Karpas-422 (cell line): ENCODE measurements around the gene MYOCD. TPM values are rescaled to one million over a fixed set of nuclear protein-coding genes. Genes with fewer than 3 reads are reported as not detected.

ENCODE experiments used
- DNase-seq: peaks from one replicate; pipeline ENCODE4 v3.0.0-alpha.2; 2015
- H2AFZ ChIP-seq: fragments of 200-600 bp; sonication (generic); 2 replicates; pipeline ENCODE4 v1.6.1; 2014; ENCODE audit warnings: antibody characterized with exemption, low read length, mixed read lengths
- H3K27ac ChIP-seq: fragments of 200-600 bp; sonication (generic); 2 replicates; pipeline ENCODE4 v1.5.1; 2014; ENCODE audit warnings: mild to moderate bottlenecking, low read length, moderate library complexity
- H3K27me3 ChIP-seq: fragments of 200-600 bp; sonication (generic); 2 replicates; pipeline ENCODE4 v1.6.1; 2014; ENCODE audit warnings: low read length, mixed read lengths
- H3K36me3 ChIP-seq: fragments of 200-600 bp; sonication (generic); 2 replicates; pipeline ENCODE4 v1.6.1; 2014; ENCODE audit warnings: low read length, mixed read lengths; ENCODE audit not compliant: insufficient read depth
- H3K4me1 ChIP-seq: fragments of 200-600 bp; sonication (generic); 2 replicates; pipeline ENCODE4 v1.6.1; 2014; ENCODE audit warnings: mild to moderate bottlenecking, low read length, mixed read lengths
- H3K4me2 ChIP-seq: fragments of 200-600 bp; sonication (generic); 2 replicates; pipeline ENCODE4 v1.6.1; 2014; ENCODE audit warnings: low read length, low read depth, mild to moderate bottlenecking; ENCODE audit not compliant: poor library complexity, severe bottlenecking
- H3K4me3 ChIP-seq: fragments of 200-600 bp; sonication (generic); 2 replicates; pipeline ENCODE4 v1.5.1; 2014; ENCODE audit warnings: mild to moderate bottlenecking, antibody characterized with exemption, low read length, mixed read lengths
- H3K79me2 ChIP-seq: fragments of 200-600 bp; sonication (generic); 2 replicates; pipeline ENCODE4 v1.6.1; 2014; ENCODE audit warnings: mild to moderate bottlenecking, low read length, mixed read lengths
- H3K9ac ChIP-seq: fragments of 200-600 bp; sonication (generic); 2 replicates; pipeline ENCODE4 v1.6.0; 2014; ENCODE audit warnings: low read length
- H3K9me2 ChIP-seq: fragments of 200-600 bp; sonication (generic), shearing (Covaris generic); replicated peaks from 2 replicates; pipeline ENCODE4 v1.6.0; 2014; ENCODE audit warnings: mild to moderate bottlenecking, low read length, moderate library complexity; ENCODE audit not compliant: insufficient read depth
- H3K9me3 ChIP-seq: fragments of 300-700, 200-600 bp; sonication (generic); 2 replicates; pipeline ENCODE4 v1.6.1; 2014; ENCODE audit warnings: low read length, mixed read lengths
- H4K20me1 ChIP-seq: fragments of 200-600 bp; sonication (generic); 2 replicates; pipeline ENCODE4 v1.6.1; 2014; ENCODE audit warnings: mild to moderate bottlenecking, antibody characterized with exemption, low read length, low read depth; ENCODE audit not compliant: insufficient read depth
- total RNA-seq: library from RNA; depleted of rRNA; stranded (reverse); fragments of >200 nt; shearing (Covaris generic); gene quantifications from 2 replicates; pipeline ENCODE4 v1.2.3, GENCODE V29; 2014; ENCODE audit warnings: low replicate concordance

MYOCD gene
- total RNA-seq, 1 experiment from 2014 or later, result not detected

DNA sequence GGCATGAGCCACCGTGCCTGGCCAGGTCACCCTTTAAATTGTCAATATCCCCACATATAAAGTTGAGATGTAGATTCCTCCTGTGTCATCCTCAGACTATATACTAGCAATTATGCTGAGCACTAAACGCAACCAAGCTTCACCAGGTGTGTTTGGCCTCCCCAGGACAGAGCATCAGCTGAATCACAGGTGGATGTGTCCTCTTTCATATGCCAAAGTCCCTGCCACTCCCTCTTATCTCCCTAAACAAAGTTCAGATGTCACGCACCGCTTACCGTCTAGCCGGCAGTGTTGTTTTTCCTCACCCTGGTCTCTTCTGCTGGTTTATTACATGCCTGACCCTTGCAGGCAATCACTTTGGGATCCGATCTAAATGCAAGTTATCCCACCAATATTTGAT is 79.8 kb downstream of the MYOCD start:
- Histone ChIP-seq H3K9me2 (no peaks in the 10 kb centered on the region), H4K20me1 (no peaks in the 10 kb centered on the region), H3K4me2 (no peak overlapping the region), H3K9ac (no peak overlapping the region), H3K4me1 (no peaks in the 10 kb centered on the region), H3K9me3 (no peaks in the 10 kb centered on the region), H3K36me3 (no peaks in the 10 kb centered on the region), H3K4me3 (no peak overlapping the region), H3K27ac (no peak overlapping the region), H2AFZ (no peak overlapping the region), H3K27me3 (no peaks in the 10 kb centered on the region), H3K79me2 (no peaks in the 10 kb centered on the region)
- DNase-seq, result no peak

GRCh38 chr17:12756786-12757185 is 91.1 kb downstream of the MYOCD start:
- H3K36me3 ChIP-seq, result no peaks in the 10 kb centered on the region
- H3K4me3 ChIP-seq, result no peak overlapping the region

GRCh38 chr17:12759090-12759489 is 93.4 kb downstream of the MYOCD start:
- H3K79me2 ChIP-seq, result no peaks in the 10 kb centered on the region

More at GRCh38 chr17:12756786-12757185, 91.1 kb downstream of the MYOCD start:
- no peaks in the 10 kb centered on the region for H3K9me2 ChIP-seq
- H2AFZ ChIP-seq, result no peak overlapping the region
- no peak overlapping the region for H3K4me2 ChIP-seq
- no peaks in the 10 kb centered on the region for H3K79me2 ChIP-seq
- no peaks in the 10 kb centered on the region for H3K9me3 ChIP-seq
- H4K20me1 ChIP-seq, result no peaks in the 10 kb centered on the region
- H3K27ac ChIP-seq, result no peak overlapping the region
- H3K4me1 ChIP-seq, result no peaks in the 10 kb centered on the region
- no peak for DNase-seq
- no peaks in the 10 kb centered on the region; the same call in 1 of the 2 replicates for H3K27me3 ChIP-seq
- H3K9ac ChIP-seq, result no peak overlapping the region

DNA sequence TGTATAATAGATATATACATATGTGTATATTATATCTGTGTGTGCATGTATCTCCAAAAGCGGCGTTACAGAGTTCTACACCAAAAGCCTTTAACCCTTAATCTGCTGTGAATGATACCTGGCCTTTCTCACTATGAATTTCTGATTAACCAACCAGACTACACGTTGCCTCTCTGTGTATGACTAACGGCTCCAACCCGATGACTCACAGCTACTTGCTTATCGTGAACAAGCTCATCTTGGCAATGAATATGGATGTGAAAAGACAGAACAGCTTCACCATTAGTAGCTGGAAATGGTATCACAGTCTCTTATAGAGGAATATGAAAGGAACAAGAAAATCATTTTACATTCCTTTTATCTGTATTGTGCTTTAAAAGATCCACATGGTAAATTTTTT is 99.9 kb downstream of the MYOCD start:
- no peaks in the 10 kb centered on the region for H3K9me3 ChIP-seq
- no peaks in the 10 kb centered on the region for H3K4me1 ChIP-seq
- H3K9ac ChIP-seq, result no peak overlapping the region
- no peak for DNase-seq
- H4K20me1 ChIP-seq, result no peaks in the 10 kb centered on the region
- no peaks in the 10 kb centered on the region for H3K27me3 ChIP-seq
- H3K79me2 ChIP-seq, result no peaks in the 10 kb centered on the region
- H3K4me2 ChIP-seq, result no peak overlapping the region
- no peak overlapping the region for H3K27ac ChIP-seq
- H3K36me3 ChIP-seq, result no peaks in the 10 kb centered on the region
- H2AFZ ChIP-seq, result no peak overlapping the region
- H3K4me3 ChIP-seq, result no peak overlapping the region
- H3K9me2 ChIP-seq, result no peaks in the 10 kb centered on the region

More at GRCh38 chr17:12759090-12759489, 93.4 kb downstream of the MYOCD start:
- no peak overlapping the region for H3K4me3 ChIP-seq
- no peaks in the 10 kb centered on the region for H3K9me3 ChIP-seq
- no peaks in the 10 kb centered on the region; the same call in 1 of the 2 replicates for H3K27me3 ChIP-seq
- H3K4me2 ChIP-seq, result no peak overlapping the region
- no peaks in the 10 kb centered on the region for H3K9me2 ChIP-seq
- H2AFZ ChIP-seq, result no peak overlapping the region
- H3K4me1 ChIP-seq, result no peaks in the 10 kb centered on the region
- no peak overlapping the region for H3K9ac ChIP-seq
- H4K20me1 ChIP-seq, result no peaks in the 10 kb centered on the region
- H3K36me3 ChIP-seq, result no peaks in the 10 kb centered on the region
- no peak for DNase-seq
- no peak overlapping the region for H3K27ac ChIP-seq

GRCh38 chr17:12768255-12768654 is 102.6 kb downstream of the MYOCD start:
- Histone ChIP-seq H3K4me3 (no peak overlapping the region), H3K79me2 (no peaks in the 10 kb centered on the region), H3K4me2 (no peak overlapping the region), H3K36me3 (no peaks in the 10 kb centered on the region), H2AFZ (no peak overlapping the region), H3K27me3 (no peaks in the 10 kb centered on the region), H3K9ac (no peak overlapping the region), H3K27ac (no peak overlapping the region), H3K4me1 (peaks cover 7% of the 10 kb centered on the region), H4K20me1 (no peaks in the 10 kb centered on the region), H3K9me2 (no peaks in the 10 kb centered on the region), H3K9me3 (no peaks in the 10 kb centered on the region)
- DNase-seq, result no peak

DNA sequence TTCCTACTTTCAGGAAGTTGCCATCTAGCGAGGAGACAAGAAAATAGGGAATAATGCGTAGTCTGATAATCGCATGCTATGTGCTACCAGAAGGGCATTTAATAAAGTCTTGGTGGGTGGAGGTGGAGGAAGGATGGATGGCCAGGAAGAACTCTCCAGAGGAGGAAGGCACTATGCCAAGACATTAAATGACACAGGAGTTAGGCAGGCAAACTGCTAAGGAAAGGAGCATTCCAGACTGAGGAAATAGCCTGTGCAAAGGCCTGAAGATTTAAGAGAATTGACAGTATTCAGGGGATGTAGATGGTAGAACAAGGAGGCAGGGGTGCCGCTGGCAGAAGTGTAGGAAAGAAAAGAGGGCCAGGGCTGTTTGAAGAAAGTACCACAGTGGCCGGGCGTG is 104.3 kb downstream of the MYOCD start:
- no peak overlapping the region for H3K27ac ChIP-seq
- no peaks in the 10 kb centered on the region for H3K9me3 ChIP-seq
- H3K4me1 ChIP-seq, result peaks cover 13% of the 10 kb centered on the region
- H2AFZ ChIP-seq, result no peak overlapping the region
- no peaks in the 10 kb centered on the region for H3K36me3 ChIP-seq
- H4K20me1 ChIP-seq, result no peaks in the 10 kb centered on the region
- no peak overlapping the region for H3K4me3 ChIP-seq
- H3K9me2 ChIP-seq, result no peaks in the 10 kb centered on the region
- no peak for DNase-seq
- no peaks in the 10 kb centered on the region for H3K27me3 ChIP-seq
- H3K9ac ChIP-seq, result no peak overlapping the region
- no peaks in the 10 kb centered on the region for H3K79me2 ChIP-seq
- no peak overlapping the region for H3K4me2 ChIP-seq

DNA sequence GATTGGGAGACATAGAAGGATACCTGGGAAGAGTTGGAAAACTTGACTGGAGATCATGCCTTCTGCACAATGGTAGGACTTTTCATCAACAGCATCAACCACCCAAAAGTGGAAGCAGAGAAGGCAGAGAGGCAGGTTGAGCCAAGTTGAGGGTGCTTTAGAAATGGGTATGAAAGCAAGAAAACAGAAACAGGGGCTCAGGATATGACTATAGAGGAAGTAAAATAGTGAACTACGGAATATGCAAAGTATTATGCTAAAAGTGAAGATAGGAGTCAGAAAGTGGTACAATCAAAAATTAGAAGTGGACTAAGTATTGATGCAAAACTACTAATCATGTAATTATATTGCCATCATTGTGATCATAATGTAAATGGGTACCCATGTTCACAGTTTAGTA is 107.5 kb downstream of the MYOCD start:
- Histone ChIP-seq H3K4me3 (0 out of 2 replicates have a peak overlapping the region, but pooled peaks have one; percentile 2), H3K4me2 (peak overlapping the region; percentile 59), H3K27me3 (no peaks in the 10 kb centered on the region), H3K27ac (no peak overlapping the region), H2AFZ (no peak overlapping the region), H3K9ac (no peak overlapping the region), H3K9me2 (no peaks in the 10 kb centered on the region), H3K36me3 (no peaks in the 10 kb centered on the region), H3K4me1 (peaks cover 13% of the 10 kb centered on the region), H3K79me2 (no peaks in the 10 kb centered on the region), H3K9me3 (no peaks in the 10 kb centered on the region), H4K20me1 (no peaks in the 10 kb centered on the region)
- peak; percentile 57 for DNase-seq

DNA sequence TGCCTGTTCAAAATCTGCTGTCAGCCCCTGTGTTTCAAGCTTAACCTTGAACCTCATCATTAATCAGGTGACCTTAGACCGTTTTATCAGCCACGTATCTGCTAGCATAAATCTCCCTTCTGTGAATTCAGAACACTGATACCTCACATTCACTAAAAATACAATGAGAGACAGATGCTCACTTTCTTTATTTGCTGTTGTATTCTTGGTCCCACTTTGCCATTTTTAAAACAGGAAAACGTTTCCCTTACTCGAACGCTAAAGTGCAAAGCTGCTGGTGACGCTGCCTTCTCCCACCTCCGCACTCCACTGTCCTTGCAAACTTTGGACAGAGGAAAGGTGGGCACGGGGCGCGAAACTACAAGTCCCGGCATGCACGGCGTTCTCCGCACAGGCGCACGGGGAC is 123.4 kb downstream of the MYOCD start:
- Histone ChIP-seq H2AFZ (peak overlapping the region; percentile 69), H3K9me2 (no peaks in the 10 kb centered on the region), H3K4me3 (peak overlapping the region; percentile 91), H3K4me2 (peak overlapping the region; percentile 97), H3K79me2 (0 out of 2 replicates have a peak, but pooled peaks cover 7% of the 10 kb centered on the region), H3K4me1 (peaks cover 26% of the 10 kb centered on the region), H3K9me3 (no peaks in the 10 kb centered on the region), H3K27ac (no peak overlapping the region), H4K20me1 (peaks cover 35% of the 10 kb centered on the region), H3K36me3 (no peaks in the 10 kb centered on the region), H3K9ac (peak overlapping the region; percentile 80), H3K27me3 (0 out of 2 replicates have a peak, but pooled peaks cover 3% of the 10 kb centered on the region)
- DNase-seq, result peak; percentile 79
